GM18505 (cell line): ENCODE data around the gene AKAP11.
"Not testable (repeated sequence)": the region's sequence is repeated elsewhere in the genome, so short reads cannot be mapped to it uniquely, and the experiment has no call there.

ENCODE experiments used
- ATAC-seq: cut with Tn5 transposase; IDR thresholded peaks from one replicate; pipeline ENCODE4 v1.9.1; 2021; ENCODE audit not compliant: unreplicated experiment
- POLR2A ChIP-seq: IDR thresholded peaks from 4 replicates; pipeline ENCODE4 v1.6.1; 2011; ENCODE audit warnings: borderline replicate concordance; ENCODE audit not compliant: insufficient read depth, insufficient read length; ENCODE audit errors: extremely low read depth

Gene AKAP11, protein sequence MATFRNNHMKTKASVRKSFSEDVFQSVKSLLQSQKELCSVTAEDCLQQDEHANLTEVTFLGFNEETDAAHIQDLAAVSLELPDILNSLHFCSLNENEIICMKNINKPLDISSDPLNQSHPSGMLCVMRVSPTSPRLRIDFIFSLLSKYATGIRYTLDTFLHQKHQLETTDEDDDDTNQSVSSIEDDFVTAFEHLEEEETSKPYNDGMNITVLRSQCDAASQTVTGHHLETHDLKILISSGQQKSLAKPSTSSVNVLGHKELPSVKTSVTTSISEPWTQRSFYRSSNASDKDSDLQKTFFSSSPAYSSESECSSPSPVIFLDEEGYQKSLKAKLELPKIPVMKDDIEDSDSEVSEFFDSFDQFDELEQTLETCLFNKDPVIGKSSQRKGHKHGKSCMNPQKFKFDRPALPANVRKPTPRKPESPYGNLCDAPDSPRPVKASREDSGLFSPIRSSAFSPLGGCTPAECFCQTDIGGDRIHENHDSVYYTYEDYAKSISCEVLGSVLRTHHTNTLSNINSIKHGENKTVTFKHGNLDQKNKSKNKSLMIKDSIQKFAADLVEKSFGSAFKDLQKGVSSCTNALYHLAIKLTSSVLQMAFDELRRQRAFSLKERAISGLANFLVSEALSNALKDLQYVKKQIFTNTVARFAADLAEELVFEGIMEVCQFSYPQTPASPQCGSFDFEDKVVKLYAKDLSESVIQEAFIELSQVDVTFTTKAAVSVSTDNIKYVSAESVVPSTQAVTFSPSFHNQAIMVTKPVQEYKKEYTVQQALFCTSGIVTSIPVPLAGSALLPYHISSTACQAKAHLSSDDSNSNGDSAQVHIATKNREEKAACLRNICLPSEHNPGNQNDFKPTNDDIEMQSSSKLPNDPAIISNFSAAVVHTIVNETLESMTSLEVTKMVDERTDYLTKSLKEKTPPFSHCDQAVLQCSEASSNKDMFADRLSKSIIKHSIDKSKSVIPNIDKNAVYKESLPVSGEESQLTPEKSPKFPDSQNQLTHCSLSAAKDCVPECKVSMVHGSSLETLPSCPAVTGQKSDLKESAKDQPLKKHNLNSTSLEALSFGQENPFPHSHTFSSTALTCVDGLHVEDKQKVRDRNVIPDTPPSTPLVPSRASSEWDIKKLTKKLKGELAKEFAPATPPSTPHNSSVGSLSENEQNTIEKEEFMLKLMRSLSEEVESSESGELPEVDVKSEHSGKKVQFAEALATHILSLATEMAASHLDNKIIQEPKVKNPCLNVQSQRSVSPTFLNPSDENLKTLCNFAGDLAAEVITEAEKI (N-terminal part only)

DNA sequence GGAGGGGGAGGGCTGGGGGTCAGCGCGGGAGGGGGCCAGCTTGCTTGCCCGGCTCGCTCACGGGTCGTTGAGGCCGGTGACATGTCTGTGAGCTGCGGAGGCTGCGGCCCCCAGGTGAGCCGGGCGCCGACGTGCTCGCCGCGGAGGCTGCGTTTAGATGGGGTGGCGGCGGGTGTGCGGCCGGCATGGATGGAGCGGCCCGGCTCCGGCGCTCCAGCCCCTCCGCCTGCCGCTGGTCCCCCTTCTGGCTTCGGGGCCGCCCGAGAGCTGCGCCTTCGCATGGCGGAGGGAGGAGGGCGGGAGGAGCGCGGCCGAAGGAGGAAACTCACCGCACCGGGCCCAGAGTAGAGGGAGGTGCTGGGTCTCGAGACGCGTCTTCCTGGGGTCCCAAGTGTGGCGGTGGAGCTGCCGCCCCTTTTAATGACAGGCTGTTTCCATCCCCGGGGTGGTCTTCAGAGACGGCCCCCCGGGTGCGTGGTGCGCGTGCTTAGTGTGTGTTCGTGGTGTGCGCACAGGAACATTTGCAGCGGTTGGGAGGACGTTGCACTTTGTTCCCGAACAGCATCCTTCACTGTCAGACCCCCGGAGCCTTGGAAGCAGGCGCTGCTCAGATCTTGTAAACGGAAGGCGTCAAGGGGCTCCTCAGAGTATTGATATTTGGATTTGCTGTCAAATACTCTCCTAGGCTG, at the start of gene AKAP11:
AKAP11 (plus strand) TSS at position 38 of the 689 bp plus-strand sequence. CDS start 14,197 bp downstream, outside the sequence.
- peak; percentile 62 for TF ChIP-seq POLR2A
- peak; percentile 33 for ATAC-seq

GRCh38 chr13:42223681-42224080, 48.3 kb upstream of the AKAP11 start:
- ATAC-seq = no peak
- no peak for TF ChIP-seq POLR2A

GRCh38 chr13:42225051-42225450, 46.9 kb upstream of the AKAP11 start:
- TF ChIP-seq POLR2A = no peak

DNA sequence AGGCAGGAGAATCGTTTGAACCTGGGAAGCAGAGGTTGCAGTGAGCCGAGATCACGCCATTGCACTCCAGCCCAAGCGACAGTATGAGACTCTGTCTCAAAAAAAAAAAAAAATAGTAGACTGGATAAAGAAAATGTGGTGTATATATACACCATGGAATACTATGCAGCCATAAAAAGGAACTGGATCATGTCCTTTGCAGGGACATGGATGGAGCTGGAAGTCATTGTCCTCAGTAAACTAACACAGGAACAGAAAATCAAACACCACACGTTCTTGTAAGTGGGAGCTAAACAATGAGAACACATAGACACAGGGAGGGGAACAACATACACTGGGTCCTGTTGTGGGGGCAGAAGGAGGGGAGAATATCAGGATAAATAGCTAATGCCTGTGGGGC, 45.2 kb upstream of the AKAP11 start:
- ATAC-seq = not testable (repeated sequence)

More at GRCh38 chr13:42225051-42225450, 46.9 kb upstream of the AKAP11 start:
- ATAC-seq = no peak

DNA sequence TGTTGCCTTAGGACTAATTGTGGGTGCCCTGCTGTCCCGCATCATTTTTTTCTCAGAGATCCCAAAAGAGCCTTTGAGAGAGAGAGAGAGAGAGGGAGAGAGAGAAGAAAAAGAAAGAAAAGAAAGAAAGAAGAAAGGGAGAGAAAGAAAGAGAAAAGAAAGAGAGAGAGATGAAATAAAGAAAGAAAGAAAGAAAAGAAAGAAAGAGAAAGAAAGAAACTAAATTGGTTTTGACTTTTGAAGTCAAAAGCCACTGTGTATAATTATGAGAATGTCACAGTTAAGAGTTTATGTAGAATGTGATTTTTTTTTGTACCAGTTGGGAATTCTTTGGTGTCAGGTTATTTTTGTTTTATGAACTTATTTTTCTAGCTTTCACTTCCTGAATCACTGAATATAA, 43.4 kb upstream of the AKAP11 start:
- ATAC-seq = no peak
- TF ChIP-seq POLR2A = no peak

GRCh38 chr13:42229287-42229686, 42.7 kb upstream of the AKAP11 start:
- ATAC-seq = no peak
- TF ChIP-seq POLR2A = no peak

- TF ChIP-seq POLR2A = no peak
- ATAC-seq = no peak
These were observed 39.3 kb upstream of the AKAP11 start for GRCh38 chr13:42232671-42233070.

DNA sequence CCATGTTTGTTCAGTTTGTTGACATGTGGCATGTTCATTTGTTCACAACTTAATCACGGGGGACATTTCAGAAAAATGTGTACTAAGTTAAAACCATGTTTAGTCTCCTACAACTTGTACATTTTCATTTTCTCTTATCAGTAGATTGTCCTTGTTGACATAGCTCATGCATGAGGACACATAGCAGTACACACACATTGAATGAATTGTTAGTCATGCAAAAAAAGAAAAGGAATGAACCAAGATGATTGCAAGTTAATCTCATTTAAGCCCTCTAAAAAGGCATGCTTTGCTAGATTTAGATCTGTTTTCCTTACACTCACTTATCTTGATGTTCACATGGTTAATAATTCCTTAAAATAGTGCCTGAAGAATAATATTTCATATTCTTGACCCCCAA, 38.2 kb upstream of the AKAP11 start:
- no peak for TF ChIP-seq POLR2A
- no peak for ATAC-seq

GRCh38 chr13:42239161-42239560, 32.8 kb upstream of the AKAP11 start:
- ATAC-seq = no peak
- no peak for TF ChIP-seq POLR2A

DNA sequence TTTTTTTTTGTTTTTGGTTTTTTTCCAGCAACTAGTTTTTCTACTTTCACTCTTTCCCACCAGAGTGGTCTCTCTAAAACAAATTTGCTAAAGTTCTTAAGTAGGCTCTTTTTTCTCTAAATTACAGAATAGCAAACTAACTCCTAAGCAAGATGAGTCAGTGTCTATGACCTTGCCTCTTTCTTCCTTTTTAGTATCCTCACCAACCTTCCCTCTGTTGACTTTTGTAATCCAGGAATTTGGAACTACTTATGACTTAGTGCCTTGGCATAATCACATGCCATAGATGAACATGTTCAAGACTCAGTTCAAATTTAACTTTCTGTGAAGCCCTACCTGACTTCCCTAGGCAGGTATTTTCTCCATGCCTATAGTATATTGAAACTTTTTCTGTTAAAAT, 32.3 kb upstream of the AKAP11 start:
- ATAC-seq = no peak
- TF ChIP-seq POLR2A = no peak

GRCh38 chr13:42246541-42246940, 25.4 kb upstream of the AKAP11 start:
- no peak for TF ChIP-seq POLR2A
- no peak for ATAC-seq

DNA sequence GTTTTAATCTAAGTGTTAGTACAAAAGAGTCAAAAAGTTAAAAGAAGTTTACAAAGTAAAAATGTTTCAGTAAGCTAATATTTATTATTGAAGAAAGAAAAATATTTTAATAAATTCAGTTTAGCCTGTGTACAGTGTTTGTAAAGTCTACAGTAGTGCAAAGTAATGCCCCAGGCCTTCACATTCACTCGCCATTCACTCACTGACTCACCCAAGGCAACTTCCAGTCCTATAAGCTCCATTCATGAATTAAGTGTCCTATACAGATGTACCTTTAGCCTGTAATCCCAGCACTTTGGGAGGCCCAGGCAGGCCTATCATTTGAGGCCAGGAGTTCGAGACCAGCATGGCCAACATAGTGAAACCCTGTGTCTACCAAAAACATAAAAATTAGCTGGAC, 24.1 kb upstream of the AKAP11 start:
- no peak for ATAC-seq
- no peak for TF ChIP-seq POLR2A
